Activated CD4-positive, alpha-beta T cell treated with anti-CD3 and anti-CD28 coated beads, Interleukin-2, amount 50 U/mL, for 48 hours (primary cell): ENCODE measurements around the gene KRT17.
"Not testable (repeated sequence)": the region's sequence is repeated elsewhere in the genome, so short reads cannot be mapped to it uniquely, and the experiment has no call there.

ENCODE experiments used
- DNase-seq, 2 experiments: peaks; one replicate each; pipeline ENCODE4 v3.0.0-alpha.2; 2020

The KRT17 gene

GRCh38 chr17:41589301-41589700 lies 35.1 kb downstream of the KRT17 start:
- no peak for DNase-seq

- DNase-seq, result no peak
Measured at GRCh38 chr17:41588126-41588810, 36.1 kb downstream of the KRT17 start.

- no peak for DNase-seq
Measured at GRCh38 chr17:41586863-41587495, 37.4 kb downstream of the KRT17 start, which contains the start of gene KRT14. KRT14 (minus strand) TSS chr17:41586895; CDS start chr17:41586834, 61 bp downstream.

- no peak for DNase-seq
Measured at GRCh38 chr17:41585301-41586056, 38.9 kb downstream of the KRT17 start.

- not testable (repeated sequence) for DNase-seq
Measured at GRCh38 chr17:41584331-41584927, 39.9 kb downstream of the KRT17 start.

- no peak for DNase-seq
Measured at GRCh38 chr17:41583137-41584127, 40.9 kb downstream of the KRT17 start.

GRCh38 chr17:41582061-41582968 lies 42.1 kb downstream of the KRT17 start:
- DNase-seq, result not testable (repeated sequence)

GRCh38 chr17:41581366-41582060 lies 42.9 kb downstream of the KRT17 start:
- DNase-seq, result no peak

- DNase-seq, result no peak
Measured at GRCh38 chr17:41580687-41581365, 43.5 kb downstream of the KRT17 start.

- no peak for DNase-seq
Measured at GRCh38 chr17:41580244-41580575, 44.2 kb downstream of the KRT17 start.

GRCh38 chr17:41579484-41580243 lies 44.7 kb downstream of the KRT17 start:
- peak; percentile 86 to 88 for DNase-seq

GRCh38 chr17:41578971-41579370 lies 45.4 kb downstream of the KRT17 start:
- no peak for DNase-seq

- no peak for DNase-seq
Measured at GRCh38 chr17:41578538-41578937, 45.8 kb downstream of the KRT17 start.

- not testable (repeated sequence) for DNase-seq
Measured at GRCh38 chr17:41576740-41577139, 47.6 kb downstream of the KRT17 start.

GRCh38 chr17:41575336-41575735 lies 49.0 kb downstream of the KRT17 start:
- no peak for DNase-seq

GRCh38 chr17:41571561-41572434 lies 52.6 kb downstream of the KRT17 start, which contains the start of gene KRT9:
KRT9 (minus strand) TSS chr17:41572059; CDS start chr17:41571992, 67 bp downstream.
- DNase-seq, result no peak
